Ovary (tissue), 3 donors: ENCODE measurements around the gene PTPRH.

ENCODE experiments used
- EP300 ChIP-seq: sonication (generic); formaldehyde crosslinking; IDR thresholded peaks from one replicate; pipeline ENCODE4 v1.6.1; 2017; ENCODE audit warnings: antibody characterized with exemption
- POLR2A ChIP-seq: fragments of 450-650 bp; IDR thresholded peaks from one replicate; pipeline ENCODE4 v1.6.1; 2017; ENCODE audit warnings: antibody characterized with exemption, mild to moderate bottlenecking, moderate library complexity
- TF ChIP-seq, protein P1 (sequence below), 3 donors: fragments of 450-650 bp in 2 of 3; fragments of 200-600 bp in 1 of 3; IDR thresholded peaks; one replicate each; pipeline versions ENCODE4 v1.5.1 to v1.8.0; 2016 to 2022; ENCODE audit warnings: antibody characterized with exemption in 3 of 3, mild to moderate bottlenecking in 1 of 3
- donor health status: DM: no; HTN: no; CAD: no.

- TF ChIP-seq, protein P1, sequence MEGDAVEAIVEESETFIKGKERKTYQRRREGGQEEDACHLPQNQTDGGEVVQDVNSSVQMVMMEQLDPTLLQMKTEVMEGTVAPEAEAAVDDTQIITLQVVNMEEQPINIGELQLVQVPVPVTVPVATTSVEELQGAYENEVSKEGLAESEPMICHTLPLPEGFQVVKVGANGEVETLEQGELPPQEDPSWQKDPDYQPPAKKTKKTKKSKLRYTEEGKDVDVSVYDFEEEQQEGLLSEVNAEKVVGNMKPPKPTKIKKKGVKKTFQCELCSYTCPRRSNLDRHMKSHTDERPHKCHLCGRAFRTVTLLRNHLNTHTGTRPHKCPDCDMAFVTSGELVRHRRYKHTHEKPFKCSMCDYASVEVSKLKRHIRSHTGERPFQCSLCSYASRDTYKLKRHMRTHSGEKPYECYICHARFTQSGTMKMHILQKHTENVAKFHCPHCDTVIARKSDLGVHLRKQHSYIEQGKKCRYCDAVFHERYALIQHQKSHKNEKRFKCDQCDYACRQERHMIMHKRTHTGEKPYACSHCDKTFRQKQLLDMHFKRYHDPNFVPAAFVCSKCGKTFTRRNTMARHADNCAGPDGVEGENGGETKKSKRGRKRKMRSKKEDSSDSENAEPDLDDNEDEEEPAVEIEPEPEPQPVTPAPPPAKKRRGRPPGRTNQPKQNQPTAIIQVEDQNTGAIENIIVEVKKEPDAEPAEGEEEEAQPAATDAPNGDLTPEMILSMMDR (IDR thresholded peaks at IDR 0.05): no peak
- TF ChIP-seq EP300 (no peak), POLR2A (no peak)
These were observed 41.1 kb upstream of the PTPRH start for GRCh38 chr19:55250262-55251036.
